Mucosa of gallbladder (tissue), 1 donor: ENCODE results near the gene COMMD6. TPM values are rescaled to one million over a fixed set of nuclear protein-coding genes. Genes with fewer than 3 reads are reported as not detected.
A peak's percentile ranks its signal among the peaks of the same experiment; 100 is the strongest.
"Not testable (repeated sequence)": the region's sequence is repeated elsewhere in the genome, so short reads cannot be mapped to it uniquely, and the experiment has no call there.

Experiments used
- DNase-seq: peaks from one replicate; pipeline ENCODE4 v3.0.0-alpha.2; 2020; ENCODE audit warnings: low spot score
- total RNA-seq: library from RNA; stranded (reverse); gene quantifications from one replicate; pipeline ENCODE4 v1.2.1, GENCODE V29; 2021
- donor health status: DM: no; HTN: no; CAD: no.

COMMD6 gene
- total RNA-seq, result 207 TPM

- peak; percentile 74 for DNase-seq
These were observed at the start of gene COMMD6 for GRCh38 chr13:75537401-75538365. TSS of gene COMMD6 (minus strand) at chr13:75537841. CDS start at chr13:75537805, 36 bp downstream.

DNA sequence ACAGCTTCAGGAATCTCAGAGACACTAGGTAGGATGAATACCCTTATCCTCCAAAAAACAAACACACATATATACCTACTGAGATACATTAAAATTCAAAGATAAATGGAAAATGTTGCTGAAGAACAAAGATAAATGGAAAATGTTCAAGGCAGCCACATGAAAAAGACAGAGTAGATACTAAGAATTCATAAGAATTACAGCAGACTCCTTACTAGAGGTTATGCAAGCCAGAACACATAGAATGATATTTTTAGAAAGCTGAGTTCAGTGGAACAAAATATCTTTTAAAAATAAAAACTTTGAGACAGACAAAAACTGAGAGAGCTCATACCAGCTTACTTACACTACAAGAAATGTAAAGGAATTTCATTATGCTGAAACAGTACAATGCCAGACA lies 47.5 kb upstream of the COMMD6 start:
- no peak for DNase-seq

GRCh38 chr13:75583091-75583490 lies 45.5 kb upstream of the COMMD6 start:
- DNase-seq, result no peak

DNA sequence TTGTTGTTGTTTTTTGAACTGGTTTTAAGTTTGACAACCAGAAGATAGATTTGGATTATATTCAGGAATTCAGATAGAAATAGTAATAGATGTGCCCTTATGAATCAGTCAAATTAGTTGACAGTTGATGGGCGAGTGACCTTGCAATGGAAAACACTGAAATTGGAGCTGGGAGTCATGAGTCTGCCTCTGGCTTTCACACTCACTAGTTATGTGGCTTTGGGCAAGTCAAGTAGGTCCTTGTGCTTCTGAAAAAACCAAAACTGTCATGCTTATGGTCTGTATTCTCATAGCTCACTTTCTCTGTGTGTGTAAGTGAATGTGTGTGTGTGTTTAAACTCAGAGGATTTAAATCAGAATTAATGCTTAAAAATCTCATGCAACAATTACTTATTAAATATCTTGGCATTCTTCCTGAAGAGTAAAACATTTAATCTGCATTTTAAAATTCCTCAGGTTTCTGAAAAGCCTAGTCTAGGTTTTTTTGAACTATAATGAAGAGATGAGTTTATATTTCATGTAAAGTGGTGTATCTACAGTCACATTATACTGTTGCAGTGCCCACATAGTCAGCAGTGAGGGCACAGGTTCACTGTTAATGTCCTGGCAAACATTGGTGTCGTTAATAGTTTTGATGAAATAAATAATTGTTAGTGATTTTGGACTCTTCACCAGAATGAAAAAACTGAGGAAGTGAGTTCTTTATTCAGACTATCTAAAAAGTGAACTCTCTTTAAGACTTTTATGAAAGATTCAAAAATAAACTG lies 44.4 kb upstream of the COMMD6 start:
- DNase-seq, result no peak

DNA sequence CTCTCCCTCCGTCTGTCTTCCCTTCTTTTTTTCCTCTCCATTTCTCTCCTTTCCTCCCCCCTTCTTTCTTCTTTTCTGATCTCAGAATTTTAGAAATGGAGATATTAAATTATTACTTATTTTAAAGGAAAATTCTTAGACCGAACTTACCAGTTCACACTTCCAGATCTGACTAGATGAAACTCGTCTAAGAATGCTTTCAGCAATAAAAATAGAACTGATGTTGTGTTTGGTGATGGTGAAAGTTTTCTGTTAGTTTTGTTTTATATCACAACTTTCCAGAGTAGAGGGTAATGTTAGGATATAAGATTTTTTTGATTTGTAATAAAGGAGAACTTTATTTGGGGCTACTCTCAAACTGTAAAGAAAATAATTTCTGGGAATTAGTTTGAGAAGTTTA lies 41.9 kb upstream of the COMMD6 start:
- DNase-seq, result no peak

DNA sequence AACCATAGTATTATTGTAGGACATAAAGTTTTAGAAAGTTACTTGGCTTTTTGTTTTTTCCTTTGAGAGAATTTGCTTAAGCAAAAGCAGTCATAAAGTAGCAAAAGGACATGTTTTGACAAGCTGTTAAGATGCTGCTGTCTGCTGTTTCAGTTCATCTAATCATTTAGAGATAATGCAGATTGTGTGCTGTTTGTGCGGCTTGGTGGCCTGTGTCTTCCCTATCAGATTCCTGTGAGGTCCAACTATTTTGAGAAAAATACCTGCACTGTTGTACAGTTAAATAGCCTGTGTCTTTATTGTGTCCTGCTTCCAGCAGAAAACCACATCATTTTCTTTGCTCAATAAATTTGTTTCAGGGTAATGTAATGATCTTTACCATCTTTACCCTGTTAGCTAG lies 31.9 kb upstream of the COMMD6 start:
- no peak for DNase-seq

DNA sequence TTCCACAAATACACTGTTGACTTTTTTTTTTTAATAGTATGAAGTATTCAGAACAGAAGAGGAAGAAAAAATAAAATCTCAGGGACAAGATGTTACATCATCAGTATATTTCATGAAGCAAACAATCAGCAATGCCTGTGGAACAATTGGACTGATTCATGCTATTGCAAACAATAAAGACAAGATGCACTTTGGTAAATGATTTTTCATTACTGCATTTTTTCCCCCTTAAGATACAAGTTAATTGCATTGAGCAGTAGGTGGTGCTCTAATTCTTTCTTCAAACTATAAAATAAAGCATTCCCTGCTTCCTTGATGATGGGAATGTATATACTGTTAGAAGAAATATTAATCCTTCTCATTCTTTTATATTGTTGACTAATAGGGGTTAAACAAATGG lies 29.0 kb upstream of the COMMD6 start:
- no peak for DNase-seq

GRCh38 chr13:75558145-75558840 lies 20.7 kb upstream of the COMMD6 start:
- no peak for DNase-seq

GRCh38 chr13:75556961-75557360 lies 19.3 kb upstream of the COMMD6 start:
- DNase-seq, result no peak

- no peak for DNase-seq
These were observed 18.2 kb upstream of the COMMD6 start for GRCh38 chr13:75555836-75556235.

GRCh38 chr13:75554981-75555380 lies 17.3 kb upstream of the COMMD6 start:
- no peak for DNase-seq

DNA sequence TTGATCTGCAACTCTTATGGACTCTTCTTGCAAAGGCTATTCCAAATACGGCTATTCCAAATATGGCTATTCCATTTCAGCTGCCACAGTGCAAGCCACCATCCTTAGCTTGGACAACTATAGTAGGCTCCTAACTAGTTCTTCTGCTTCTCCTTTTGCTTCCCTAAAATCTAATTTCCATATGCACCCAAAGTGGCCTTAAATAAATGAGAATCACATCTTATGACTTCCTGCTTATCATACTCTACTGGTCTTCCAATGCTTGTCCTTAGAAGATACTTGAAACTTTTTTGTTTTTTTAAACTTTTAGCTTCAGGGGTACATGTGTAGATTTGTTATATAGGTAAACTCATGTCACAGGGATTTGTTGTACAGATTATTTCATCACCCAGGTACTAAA lies 16.8 kb upstream of the COMMD6 start:
- no peak for DNase-seq

DNA sequence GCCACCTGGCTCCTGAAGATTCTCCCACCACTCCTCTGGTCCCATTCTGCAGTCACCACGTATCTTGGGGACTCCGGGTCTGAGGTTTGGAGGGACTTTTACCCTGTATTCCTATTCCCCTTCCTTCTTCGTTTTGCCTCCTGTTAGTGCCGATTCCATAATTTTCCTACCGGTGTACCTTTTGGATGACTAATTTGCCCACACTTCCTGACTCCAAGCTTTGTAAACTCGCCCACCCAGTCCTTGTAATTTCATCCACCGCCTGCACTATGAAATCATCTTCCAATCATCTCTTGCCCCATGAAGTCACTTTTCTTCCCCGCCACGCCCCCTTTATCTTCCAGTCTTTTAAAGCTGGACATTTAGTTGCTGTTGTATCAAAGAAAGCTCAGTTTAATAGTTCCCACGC lies 12.5 kb upstream of the COMMD6 start:
- DNase-seq, result no peak

GRCh38 chr13:75549262-75550158 lies 11.9 kb upstream of the COMMD6 start, which contains the start of gene UCHL3:
TSS of gene UCHL3 (plus strand) at chr13:75549791. CDS start at chr13:75549821, 30 bp downstream.
- peak; percentile 97 for DNase-seq

GRCh38 chr13:75547917-75548316 lies 10.3 kb upstream of the COMMD6 start:
- DNase-seq, result no peak

- DNase-seq, result not testable (repeated sequence)
These were observed 7.7 kb upstream of the COMMD6 start for GRCh38 chr13:75545386-75545785.

DNA sequence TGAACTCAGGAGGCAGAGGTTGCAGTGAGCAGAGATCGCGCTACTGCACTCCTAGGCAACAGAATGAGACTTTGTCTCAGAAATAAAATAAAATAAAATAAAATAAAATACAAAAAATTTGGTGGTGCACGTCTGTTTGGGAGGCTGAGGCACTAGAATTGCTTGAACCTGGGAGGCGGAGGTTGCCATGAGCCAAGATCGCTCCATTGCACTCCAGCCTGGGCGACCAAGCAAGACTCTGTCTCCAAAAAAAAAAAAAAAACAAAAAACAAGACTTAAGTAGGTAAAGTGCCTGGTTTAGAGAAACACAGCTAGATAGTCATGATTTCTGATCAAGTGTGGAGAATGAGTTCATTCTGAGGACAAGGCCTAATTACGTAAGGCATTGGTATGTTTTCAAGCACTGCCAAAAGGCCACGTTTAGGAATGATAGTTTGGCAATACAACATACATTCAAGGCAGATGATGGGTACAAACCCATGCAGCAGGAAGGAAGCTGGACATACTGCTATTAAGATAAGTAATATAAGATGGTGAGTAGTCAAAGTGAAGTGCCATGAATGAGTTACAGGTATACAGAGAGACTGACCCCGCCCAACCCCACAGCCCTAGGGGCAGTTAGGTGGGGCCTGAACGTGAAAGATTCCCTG lies 7.2 kb upstream of the COMMD6 start:
- DNase-seq, result no peak

DNA sequence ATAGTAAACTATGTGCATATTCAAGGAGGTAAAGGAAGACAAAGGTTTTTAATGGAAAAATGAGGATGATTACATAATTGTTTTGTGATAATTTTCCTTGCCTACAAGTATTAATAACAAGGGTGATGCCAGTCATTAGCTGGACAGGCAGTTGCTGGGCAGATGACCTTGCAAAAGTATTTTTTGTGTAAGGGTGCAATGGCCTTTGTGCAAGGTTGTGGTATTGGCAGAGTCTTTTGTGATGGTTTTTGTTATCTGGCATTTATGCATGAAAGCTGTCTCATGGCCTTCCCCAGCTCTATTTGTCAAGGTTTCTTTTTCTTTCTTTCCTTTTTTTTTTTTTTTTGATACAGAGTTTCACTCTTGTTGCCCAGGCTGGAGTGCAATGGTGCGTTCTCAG lies 4.3 kb upstream of the COMMD6 start:
- DNase-seq, result no peak

DNA sequence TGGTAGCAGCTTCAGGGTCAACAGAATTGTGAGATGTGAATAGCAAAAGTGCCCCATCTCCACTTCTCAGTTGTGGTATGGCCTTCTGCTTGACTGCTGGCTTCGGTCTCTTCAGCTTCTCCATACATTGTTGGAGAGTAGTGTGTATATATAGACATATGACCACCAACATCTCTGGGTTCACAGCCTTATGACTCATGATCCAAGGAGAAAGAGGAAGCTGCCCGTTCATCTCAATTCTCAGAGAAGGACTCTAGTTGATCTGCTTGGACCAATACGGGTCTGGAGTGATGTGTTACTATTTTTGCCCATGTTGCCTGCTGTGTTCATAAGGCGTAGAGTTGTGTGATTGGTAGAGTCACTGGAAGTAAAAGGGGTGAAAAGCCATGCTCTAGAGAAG lies 3.6 kb upstream of the COMMD6 start:
- no peak for DNase-seq

DNA sequence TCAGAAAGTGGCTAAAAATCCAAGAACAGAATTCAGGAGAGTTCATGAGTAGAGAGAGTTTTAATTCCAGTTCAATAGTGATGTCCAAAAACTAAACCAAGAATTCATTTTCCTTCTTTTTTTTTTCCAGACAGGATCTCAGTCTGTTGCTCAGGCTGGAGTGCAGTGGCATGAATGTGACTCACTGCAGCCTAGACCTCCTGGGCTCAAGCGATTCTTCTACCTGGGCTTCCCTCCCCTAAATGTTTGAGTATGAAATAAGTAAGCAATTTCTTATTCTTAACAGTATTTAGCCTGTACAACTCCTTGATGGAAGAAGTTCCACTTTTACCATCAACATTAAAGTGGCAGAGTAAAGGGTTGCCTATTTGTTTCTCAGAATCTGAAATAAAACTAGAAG lies 3.8 kb downstream of the COMMD6 start:
- no peak for DNase-seq

GRCh38 chr13:75530549-75530961 lies 7.1 kb downstream of the COMMD6 start:
- no peak for DNase-seq
